ENCODE data around the gene MUC13. TPM values are rescaled to one million over a fixed set of nuclear protein-coding genes. Genes with fewer than 3 reads are reported as not detected.

MUC13 gene
- total RNA-seq, 2 donors from 2014 or later: 0.66 to 1.6 TPM

GRCh38 chr3:124926426-124927101, 8.0 kb downstream of the MUC13 start:
- intact Hi-C loops (cut with DNase I): no loop called here
- H3K27me3 ChIP-seq: no peaks in the 10 kb centered on the region
- no peak overlapping the region for H3K4me3 ChIP-seq
- DNase-seq: no peak
- WGBS, 2 donors: 74% methylated on average over 4 of the region's 4 CpGs
- H3K36me3 ChIP-seq (replicated peaks in 1 of 2; ENCODE audit: insufficient read depth in 1 of 2, low read depth in 2 of 2): no peaks in the 10 kb centered on the region
- H3K4me1 ChIP-seq: peaks cover 12% of the 10 kb centered on the region
- ATAC-seq: no peak
- TF ChIP-seq CTCF (IDR thresholded peaks at IDR 0.05) (no peak), POLR2A (IDR thresholded peaks at IDR 0.05) (no peak)
- no peaks in the 10 kb centered on the region for H3K9me3 ChIP-seq
- H3K27ac ChIP-seq: no peak overlapping the region

- 90 to 93% methylated on average over 2 of the region's 2 CpGs for WGBS, 2 donors
- intact Hi-C loops (cut with DNase I): no loop called here
- peaks cover 9% of the 10 kb centered on the region for H3K4me1 ChIP-seq
- H3K9me3 ChIP-seq: no peaks in the 10 kb centered on the region
- no peaks in the 10 kb centered on the region for H3K36me3 ChIP-seq (replicated peaks in 1 of 2; ENCODE audit: insufficient read depth in 1 of 2, low read depth in 2 of 2)
- no peak overlapping the region for H3K27ac ChIP-seq
- no peak overlapping the region for H3K4me3 ChIP-seq
- no peaks in the 10 kb centered on the region for H3K27me3 ChIP-seq
- DNase-seq: no peak
- no peak for ATAC-seq
- TF ChIP-seq POLR2A (IDR thresholded peaks at IDR 0.05) (no peak), CTCF (IDR thresholded peaks at IDR 0.05) (no peak)
Observed at GRCh38 chr3:124924741-124925140, 9.8 kb downstream of the MUC13 start.

GRCh38 chr3:124923833-124924232, 10.7 kb downstream of the MUC13 start:
- no peak overlapping the region for H3K27ac ChIP-seq
- H3K4me1 ChIP-seq: peaks cover under 1% of the 10 kb centered on the region
- no peaks in the 10 kb centered on the region for H3K36me3 ChIP-seq (replicated peaks in 1 of 2; ENCODE audit: insufficient read depth in 1 of 2, low read depth in 2 of 2)
- H3K4me3 ChIP-seq: no peak overlapping the region
- H3K9me3 ChIP-seq: no peaks in the 10 kb centered on the region
- no peaks in the 10 kb centered on the region for H3K27me3 ChIP-seq
- DNase-seq: no peak
- TF ChIP-seq POLR2A (IDR thresholded peaks at IDR 0.05) (no peak), CTCF (IDR thresholded peaks at IDR 0.05) (no peak)
- intact Hi-C loops (cut with DNase I): no loop called here
- no peak for ATAC-seq

- Histone ChIP-seq H3K4me1 (no peaks in the 10 kb centered on the region), H3K27ac (no peak overlapping the region), H3K9me3 (no peaks in the 10 kb centered on the region), H3K4me3 (no peak overlapping the region), H3K27me3 (no peaks in the 10 kb centered on the region), H3K36me3 (replicated peaks in 1 of 2; ENCODE audit: insufficient read depth in 1 of 2, low read depth in 2 of 2) (no peaks in the 10 kb centered on the region)
- ATAC-seq (no peak), DNase-seq (no peak)
- WGBS, 2 donors: 91 to 92% methylated on average over 4 to 5 of the region's 5 CpGs
- TF ChIP-seq POLR2A (IDR thresholded peaks at IDR 0.05) (no peak), CTCF (IDR thresholded peaks at IDR 0.05) (no peak)
- intact Hi-C loops (cut with DNase I): no loop called here
Observed at GRCh38 chr3:124920718-124921117, 13.8 kb downstream of the MUC13 start.

GRCh38 chr3:124919756-124920155, 14.8 kb downstream of the MUC13 start:
- H3K27me3 ChIP-seq: no peaks in the 10 kb centered on the region
- DNase-seq (no peak), ATAC-seq (no peak)
- no peaks in the 10 kb centered on the region for H3K36me3 ChIP-seq (replicated peaks in 1 of 2; ENCODE audit: insufficient read depth in 1 of 2, low read depth in 2 of 2)
- TF ChIP-seq CTCF (IDR thresholded peaks at IDR 0.05) (no peak), POLR2A (IDR thresholded peaks at IDR 0.05) (no peak)
- WGBS, 2 donors: 57 to 63% methylated on average over 2 of the region's 2 CpGs
- H3K9me3 ChIP-seq: no peaks in the 10 kb centered on the region
- H3K4me3 ChIP-seq: no peak overlapping the region
- H3K27ac ChIP-seq: no peak overlapping the region
- intact Hi-C loops (cut with DNase I): no loop called here
- H3K4me1 ChIP-seq: no peaks in the 10 kb centered on the region

All from body of pancreas (tissue), 4 donors.